Mesothelial cell of epicardium (in vitro differentiated cells): Measurements from ENCODE around the gene SLC9A3. TPM values are rescaled to one million over a fixed set of nuclear protein-coding genes. Genes with fewer than 3 reads are reported as not detected.

Source experiments
- DNase-seq, 2 experiments: peaks; one replicate each; pipeline ENCODE4 v3.0.0; 2021; ENCODE audit warnings: low spot score in 2 of 2; ENCODE audit not compliant: unreplicated experiment in 2 of 2
- H3K27ac Mint-ChIP-seq: 2 replicates; pipeline ENCODE4 v1.8.0; 2021; ENCODE audit warnings: mixed read lengths
- H3K27me3 Mint-ChIP-seq: 2 replicates; pipeline ENCODE4 v1.8.0; 2021; ENCODE audit warnings: low read depth, mixed read lengths
- H3K36me3 Mint-ChIP-seq: 2 replicates; pipeline ENCODE4 v1.8.0; 2021; ENCODE audit warnings: mixed read lengths
- H3K4me1 Mint-ChIP-seq: 2 replicates; pipeline ENCODE4 v1.8.0; 2021; ENCODE audit warnings: mixed read lengths
- H3K4me3 Mint-ChIP-seq: 2 replicates; pipeline ENCODE4 v1.8.0; 2021; ENCODE audit warnings: mild to moderate bottlenecking, moderate library complexity, mixed read lengths
- H3K9me3 Mint-ChIP-seq: 2 replicates; pipeline ENCODE4 v1.8.0; 2021; ENCODE audit warnings: mixed read lengths
- total RNA-seq: library from RNA; stranded (reverse); gene quantifications from 3 replicates; pipeline ENCODE4 v1.2.1, GENCODE V29; 2021
- TF ChIP-seq, protein P1 (sequence below): fragments of 200-600 bp; sonication (generic); IDR thresholded peaks from one replicate; pipeline ENCODE4 v1.5.0; 2021; ENCODE audit warnings: antibody characterized with exemption; ENCODE audit not compliant: unreplicated experiment

SLC9A3 gene
- total RNA-seq, 1 donor from 2014 or later: 2.3 TPM

DNA sequence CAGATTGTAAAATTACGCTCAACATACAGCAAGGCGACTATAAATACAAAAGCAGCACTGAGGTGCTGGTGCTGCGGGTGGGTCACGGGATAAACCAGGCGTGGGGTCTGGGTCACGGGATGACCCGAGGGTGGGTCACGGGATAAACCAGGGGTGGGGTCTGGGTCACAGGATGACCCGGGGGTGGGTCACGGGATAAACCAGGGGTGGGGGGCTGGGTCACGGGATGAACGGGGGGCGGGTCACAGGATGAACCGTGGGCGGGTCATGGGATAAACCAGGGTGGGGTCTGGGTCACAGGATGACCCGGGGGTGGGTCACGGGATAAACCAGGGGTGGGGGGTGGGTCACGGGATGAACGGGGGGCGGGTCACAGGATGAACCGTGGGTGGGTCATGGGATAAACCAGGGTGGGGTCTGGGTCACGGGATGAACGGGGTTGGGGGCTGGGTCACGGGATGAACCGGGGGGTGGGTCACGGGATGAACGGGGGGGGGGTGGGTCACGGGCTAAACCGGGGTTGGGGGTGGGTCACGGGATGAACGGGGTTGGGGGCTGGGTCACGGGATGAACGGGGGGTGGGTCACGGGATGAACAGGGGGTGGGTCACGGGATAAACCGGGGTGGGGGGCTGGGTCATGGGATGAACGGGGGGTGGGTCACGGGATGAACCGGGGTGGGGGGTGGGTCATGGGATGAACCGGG is 30.2 kb upstream of the SLC9A3 start:
- no peaks in the 10 kb centered on the region for H3K36me3 Mint-ChIP-seq
- H3K4me1 Mint-ChIP-seq: no peaks in the 10 kb centered on the region
- peaks cover 28% of the 10 kb centered on the region for H3K27me3 Mint-ChIP-seq
- no peak overlapping the region for H3K27ac Mint-ChIP-seq
- H3K9me3 Mint-ChIP-seq: peaks cover 12% of the 10 kb centered on the region
- no peak overlapping the region for H3K4me3 Mint-ChIP-seq
- TF ChIP-seq, protein P1, sequence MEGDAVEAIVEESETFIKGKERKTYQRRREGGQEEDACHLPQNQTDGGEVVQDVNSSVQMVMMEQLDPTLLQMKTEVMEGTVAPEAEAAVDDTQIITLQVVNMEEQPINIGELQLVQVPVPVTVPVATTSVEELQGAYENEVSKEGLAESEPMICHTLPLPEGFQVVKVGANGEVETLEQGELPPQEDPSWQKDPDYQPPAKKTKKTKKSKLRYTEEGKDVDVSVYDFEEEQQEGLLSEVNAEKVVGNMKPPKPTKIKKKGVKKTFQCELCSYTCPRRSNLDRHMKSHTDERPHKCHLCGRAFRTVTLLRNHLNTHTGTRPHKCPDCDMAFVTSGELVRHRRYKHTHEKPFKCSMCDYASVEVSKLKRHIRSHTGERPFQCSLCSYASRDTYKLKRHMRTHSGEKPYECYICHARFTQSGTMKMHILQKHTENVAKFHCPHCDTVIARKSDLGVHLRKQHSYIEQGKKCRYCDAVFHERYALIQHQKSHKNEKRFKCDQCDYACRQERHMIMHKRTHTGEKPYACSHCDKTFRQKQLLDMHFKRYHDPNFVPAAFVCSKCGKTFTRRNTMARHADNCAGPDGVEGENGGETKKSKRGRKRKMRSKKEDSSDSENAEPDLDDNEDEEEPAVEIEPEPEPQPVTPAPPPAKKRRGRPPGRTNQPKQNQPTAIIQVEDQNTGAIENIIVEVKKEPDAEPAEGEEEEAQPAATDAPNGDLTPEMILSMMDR: no peak
- peak in 1 of 2 experiments; percentile 6 for DNase-seq

DNA sequence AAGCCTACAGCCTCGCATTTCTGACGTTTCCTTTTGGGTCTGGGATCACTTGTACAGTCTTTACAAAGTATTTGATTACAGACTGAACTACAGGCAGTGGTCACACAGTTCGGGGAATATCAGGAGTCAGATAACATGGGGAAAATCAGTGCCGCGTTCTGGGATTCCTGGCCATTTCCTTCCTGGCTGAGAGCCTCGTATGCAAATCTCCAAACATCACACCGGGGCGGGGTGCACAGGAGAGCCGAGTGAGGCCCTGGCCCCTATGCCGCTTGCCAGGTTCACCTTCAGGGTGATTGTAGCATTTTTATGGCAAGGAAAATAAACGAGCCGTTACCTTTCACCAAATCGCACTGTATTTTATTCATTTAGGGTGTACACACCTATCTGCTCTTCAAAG is 29.6 kb upstream of the SLC9A3 start:
- no peak for DNase-seq
- H3K27ac Mint-ChIP-seq: no peak overlapping the region

DNA sequence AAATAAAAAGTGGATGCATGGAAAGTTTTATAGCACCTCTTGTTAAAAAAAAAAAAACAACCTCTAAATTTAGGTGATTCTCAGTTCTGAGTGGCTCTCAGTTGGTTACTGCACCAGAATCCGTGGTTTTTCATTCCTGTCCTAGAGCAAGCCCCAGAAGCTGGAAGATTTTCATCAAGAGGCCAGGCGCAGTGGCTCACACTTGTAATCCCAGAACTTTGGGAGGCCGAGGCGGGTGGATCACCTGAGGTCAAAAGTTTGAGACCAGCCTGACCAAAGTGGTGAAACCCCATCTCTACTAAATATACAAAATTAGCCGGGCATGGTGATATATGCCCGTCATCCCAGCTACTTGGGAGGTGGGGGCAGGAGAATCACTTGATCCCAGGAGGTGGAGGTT is 27.2 kb upstream of the SLC9A3 start:
- no peaks in the 10 kb centered on the region for H3K36me3 Mint-ChIP-seq
- peaks cover 37% of the 10 kb centered on the region for H3K27me3 Mint-ChIP-seq
- H3K27ac Mint-ChIP-seq: no peak overlapping the region
- no peak for DNase-seq
- TF ChIP-seq, protein P1: no peak
- no peaks in the 10 kb centered on the region for H3K4me1 Mint-ChIP-seq
- H3K4me3 Mint-ChIP-seq: no peak overlapping the region
- H3K9me3 Mint-ChIP-seq: peaks cover 12% of the 10 kb centered on the region

More for the DNA sequence above, 29.6 kb upstream of the SLC9A3 start:
- H3K36me3 Mint-ChIP-seq: no peaks in the 10 kb centered on the region
- TF ChIP-seq, protein P1: no peak
- H3K4me3 Mint-ChIP-seq: no peak overlapping the region
- no peaks in the 10 kb centered on the region for H3K4me1 Mint-ChIP-seq
- peaks cover 12% of the 10 kb centered on the region for H3K9me3 Mint-ChIP-seq
- peaks cover 28% of the 10 kb centered on the region for H3K27me3 Mint-ChIP-seq

DNA sequence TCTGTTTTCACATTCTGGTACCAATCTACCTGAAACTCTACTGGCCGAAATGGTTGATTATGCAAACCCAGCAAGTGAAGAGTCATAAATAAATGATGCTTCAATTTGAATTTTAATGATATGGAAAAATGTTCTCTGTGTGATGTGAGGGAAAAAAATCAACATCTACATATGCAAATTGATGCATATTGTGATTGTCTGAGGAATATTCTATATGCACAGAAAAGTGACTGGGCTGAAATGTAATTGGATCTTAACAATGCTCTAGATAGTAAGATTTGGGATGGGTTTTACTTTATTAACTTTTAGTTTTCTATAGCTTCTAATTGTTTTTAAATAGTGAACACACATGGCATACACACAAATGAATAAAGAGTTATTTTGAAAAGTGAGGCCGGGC is 25.0 kb upstream of the SLC9A3 start:
- Mint-ChIP-seq H3K4me3 (no peak overlapping the region), H3K4me1 (no peaks in the 10 kb centered on the region), H3K27me3 (peaks cover 37% of the 10 kb centered on the region)

DNA sequence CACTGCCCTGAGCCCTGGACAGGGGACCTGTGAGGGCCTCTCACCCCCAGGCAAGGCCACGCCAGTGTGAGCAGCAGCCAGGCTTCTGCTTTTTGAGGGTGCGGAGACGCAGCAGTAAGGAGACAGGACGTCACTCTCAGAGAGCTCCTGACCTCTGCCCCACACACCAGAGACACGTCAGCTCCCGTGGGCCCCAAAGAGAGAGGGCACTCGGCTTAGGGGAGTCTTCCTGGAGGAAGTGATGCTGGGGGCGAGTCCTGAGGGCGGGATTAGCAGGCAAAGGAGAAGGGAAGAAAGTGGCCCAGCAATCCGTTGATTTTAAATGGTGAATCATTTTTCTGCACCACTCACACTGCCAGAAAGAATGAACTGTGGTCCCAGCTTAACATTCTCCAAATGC is 24.0 kb upstream of the SLC9A3 start:
- TF ChIP-seq, protein P1: no peak
- H3K9me3 Mint-ChIP-seq: peaks cover 6% of the 10 kb centered on the region
- H3K4me3 Mint-ChIP-seq: no peak overlapping the region
- no peaks in the 10 kb centered on the region for H3K36me3 Mint-ChIP-seq
- H3K27ac Mint-ChIP-seq: no peak overlapping the region
- H3K4me1 Mint-ChIP-seq: no peaks in the 10 kb centered on the region
- peak in 1 of 2 experiments; percentile 8 for DNase-seq
- H3K27me3 Mint-ChIP-seq: peaks cover 32% of the 10 kb centered on the region

More for the DNA sequence above, 25.0 kb upstream of the SLC9A3 start:
- TF ChIP-seq, protein P1: no peak
- Mint-ChIP-seq H3K27ac (no peak overlapping the region), H3K9me3 (peaks cover 12% of the 10 kb centered on the region), H3K36me3 (no peaks in the 10 kb centered on the region)
- DNase-seq: no peak
